ENCODE results near the gene SMYD3.

DNA sequence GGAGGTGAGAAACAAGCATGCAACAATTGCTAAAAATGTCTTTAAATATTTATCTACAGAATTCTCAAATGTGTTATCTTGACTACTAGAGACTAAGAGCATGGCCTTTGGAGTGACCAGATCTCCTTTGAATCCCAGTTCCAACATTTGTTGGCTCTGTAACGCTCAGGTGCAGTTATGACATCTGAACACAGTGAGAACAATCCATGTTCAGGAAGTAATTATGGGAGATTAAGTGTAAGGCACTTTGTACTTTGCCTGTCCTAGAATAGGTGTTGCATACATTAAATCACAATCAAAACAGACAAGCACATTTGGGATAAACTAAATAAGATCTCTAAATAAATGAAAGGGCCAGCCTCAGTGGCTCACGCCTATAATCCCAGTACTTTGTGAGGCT is 454.5 kb downstream of the SMYD3 start:
- TF ChIP-seq CTCF (IDR thresholded peaks at IDR 0.05 in 8 of 11, conservative IDR thresholded peaks at IDR 0.05 in 3 of 11) (no peak), POLR2A (IDR thresholded peaks at IDR 0.05) (no peak)

Measured in spleen (tissue), 7 donors.